Activated gamma-delta T cell treated with anti-CD3 and anti-CD28 coated beads, Interleukin-2, amount 50 U/mL, for 16 hours (primary cell): ENCODE data around the gene NUDT7.

ENCODE experiments used
- DNase-seq: peaks from one replicate; pipeline ENCODE4 v3.0.0-alpha.2; 2020; ENCODE audit warnings: low read depth

The NUDT7 gene

GRCh38 chr16:77780378-77780837 lies 58.1 kb downstream of the NUDT7 start:
- no peak for DNase-seq

- no peak for DNase-seq
Measured at GRCh38 chr16:77781091-77781490, 58.8 kb downstream of the NUDT7 start.

- DNase-seq: no peak
Measured at GRCh38 chr16:77782694-77783093, 60.4 kb downstream of the NUDT7 start.

GRCh38 chr16:77784441-77785372 lies 62.4 kb downstream of the NUDT7 start:
- DNase-seq: no peak

- no peak for DNase-seq
Measured at GRCh38 chr16:77785373-77785764, 63.1 kb downstream of the NUDT7 start.

- DNase-seq: no peak
Measured at GRCh38 chr16:77786186-77786847, 64.0 kb downstream of the NUDT7 start.

- no peak for DNase-seq
Measured at GRCh38 chr16:77787452-77787851, 65.1 kb downstream of the NUDT7 start.

- no peak for DNase-seq
Measured at GRCh38 chr16:77788181-77789084, 66.1 kb downstream of the NUDT7 start, which contains the start of gene VAT1L. Gene VAT1L (plus strand): TSS chr16:77788564. CDS start chr16:77788683, 119 bp downstream.

- DNase-seq: no peak
Measured at GRCh38 chr16:77789085-77790008, 67.0 kb downstream of the NUDT7 start.

- DNase-seq: no peak
Measured at GRCh38 chr16:77790009-77790372, 67.7 kb downstream of the NUDT7 start.

GRCh38 chr16:77790912-77791311 lies 68.6 kb downstream of the NUDT7 start:
- no peak for DNase-seq
